ENCODE measurements around the gene ABCD3. TPM values are rescaled to one million over a fixed set of nuclear protein-coding genes. Genes with fewer than 3 reads are reported as not detected.
A peak's percentile ranks its signal among the peaks of the same experiment; 100 is the strongest.
"Not testable (repeated sequence)": the region's sequence is repeated elsewhere in the genome, so short reads cannot be mapped to it uniquely, and the experiment has no call there.

Gene ABCD3
- total RNA-seq, 2 experiments from 2014 or later = 29.2 to 30.8 TPM

DNA sequence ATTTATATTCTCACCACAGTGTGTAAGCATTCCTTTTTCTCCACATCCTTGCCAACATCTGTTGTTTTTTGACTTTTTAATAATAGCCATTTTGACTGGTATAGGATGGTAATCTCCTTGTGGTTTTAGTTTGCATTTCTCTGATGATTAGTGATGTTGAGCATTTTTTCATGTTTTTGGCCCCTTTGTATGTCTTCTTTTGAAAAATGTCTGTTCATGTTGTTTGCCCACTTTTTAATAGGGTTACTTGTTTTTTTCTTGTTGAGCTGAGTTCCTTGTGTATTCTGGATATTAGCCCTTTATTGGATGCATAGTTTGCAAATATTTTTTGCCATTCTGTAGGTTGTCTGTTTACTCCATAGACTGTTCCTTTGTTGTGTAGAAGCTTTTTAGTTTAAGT, 24.9 kb downstream of the ABCD3 start:
- Mint-ChIP-seq H3K4me1 (ENCODE audit: low read depth) (peaks cover 21% of the 10 kb centered on the region), H3K36me3 (ENCODE audit: low read depth) (peaks cover 44% of the 10 kb centered on the region), H3K9me3 (peaks cover 46% of the 10 kb centered on the region)
- DNase-seq; H3K27me3 Mint-ChIP-seq (ENCODE audit: low read depth); H3K4me3 Mint-ChIP-seq; intact Hi-C loops (cut with micrococcal nuclease); H3K27ac Mint-ChIP-seq: not testable (repeated sequence)
- CTCF ChIA-PET = interaction anchor here (1.4 kb wide), 1 partner anchor 21 kb away, joined by 5 read pairs; no protein-coding TSS in a partner anchor

GRCh38 chr1:94444819-94445218, 26.6 kb downstream of the ABCD3 start:
- DNase-seq; H3K27ac Mint-ChIP-seq; CTCF ChIA-PET; H3K4me3 Mint-ChIP-seq; H3K27me3 Mint-ChIP-seq (ENCODE audit: low read depth); intact Hi-C loops (cut with micrococcal nuclease): not testable (repeated sequence)
- Mint-ChIP-seq H3K36me3 (ENCODE audit: low read depth) (peaks cover 58% of the 10 kb centered on the region), H3K9me3 (peaks cover 56% of the 10 kb centered on the region), H3K4me1 (ENCODE audit: low read depth) (peaks cover 12% of the 10 kb centered on the region)

- H3K36me3 Mint-ChIP-seq (ENCODE audit: low read depth) = peaks cover 63% of the 10 kb centered on the region
- H3K27me3 Mint-ChIP-seq (ENCODE audit: low read depth); H3K27ac Mint-ChIP-seq; H3K4me1 Mint-ChIP-seq (ENCODE audit: low read depth); CTCF ChIA-PET; intact Hi-C loops (cut with micrococcal nuclease); H3K4me3 Mint-ChIP-seq; DNase-seq: not testable (repeated sequence)
- peaks cover 62% of the 10 kb centered on the region for H3K9me3 Mint-ChIP-seq
Measured at GRCh38 chr1:94445733-94446132, 27.5 kb downstream of the ABCD3 start.

- H3K4me3 Mint-ChIP-seq; DNase-seq; intact Hi-C loops (cut with micrococcal nuclease); H3K27ac Mint-ChIP-seq; H3K4me1 Mint-ChIP-seq (ENCODE audit: low read depth); H3K27me3 Mint-ChIP-seq (ENCODE audit: low read depth): not testable (repeated sequence)
- Mint-ChIP-seq H3K9me3 (peaks cover 64% of the 10 kb centered on the region), H3K36me3 (ENCODE audit: low read depth) (peaks cover 67% of the 10 kb centered on the region)
- CTCF ChIA-PET = interaction anchor here (0.6 kb wide), 1 partner anchor 353 kb away, joined by 4 read pairs; no protein-coding TSS in a partner anchor
Measured at GRCh38 chr1:94446177-94446576, 28.0 kb downstream of the ABCD3 start.

- H3K4me1 Mint-ChIP-seq (ENCODE audit: low read depth); intact Hi-C loops (cut with micrococcal nuclease); DNase-seq; H3K27ac Mint-ChIP-seq; H3K4me3 Mint-ChIP-seq; H3K27me3 Mint-ChIP-seq (ENCODE audit: low read depth); CTCF ChIA-PET: not testable (repeated sequence)
- Mint-ChIP-seq H3K9me3 (peaks cover 51% of the 10 kb centered on the region), H3K36me3 (ENCODE audit: low read depth) (peaks cover 73% of the 10 kb centered on the region)
Measured at GRCh38 chr1:94448741-94449140, 30.6 kb downstream of the ABCD3 start.

DNA sequence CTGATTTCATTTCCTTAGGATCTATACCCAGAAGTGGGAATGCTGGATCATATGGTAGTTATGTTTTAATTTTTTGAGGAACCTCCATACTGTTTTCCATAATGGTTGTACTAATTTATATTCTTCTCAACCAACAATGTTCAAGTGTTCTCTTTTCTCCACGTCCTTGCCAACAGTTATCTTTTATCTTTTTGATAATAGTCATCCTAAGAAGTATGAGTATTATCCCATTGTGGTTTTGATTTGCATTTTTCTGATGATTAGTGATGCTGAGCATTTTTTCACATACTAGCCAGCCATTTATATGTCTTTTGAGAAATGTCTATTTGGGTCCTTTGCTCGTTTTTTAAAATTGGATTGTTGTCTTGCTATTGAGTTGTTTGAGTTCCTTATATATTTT, 38.5 kb downstream of the ABCD3 start:
- peaks cover 5% of the 10 kb centered on the region for H3K9me3 Mint-ChIP-seq
- no peak overlapping the region for H3K4me3 Mint-ChIP-seq
- peaks cover 7% of the 10 kb centered on the region for H3K4me1 Mint-ChIP-seq (ENCODE audit: low read depth)
- no peak overlapping the region for H3K27ac Mint-ChIP-seq
- peaks cover 26% of the 10 kb centered on the region for H3K36me3 Mint-ChIP-seq (ENCODE audit: low read depth)
- CTCF ChIA-PET = no interaction called here
- no peaks in the 10 kb centered on the region for H3K27me3 Mint-ChIP-seq (ENCODE audit: low read depth)
- DNase-seq = no peak
- intact Hi-C loops (cut with micrococcal nuclease) = no loop called here

DNA sequence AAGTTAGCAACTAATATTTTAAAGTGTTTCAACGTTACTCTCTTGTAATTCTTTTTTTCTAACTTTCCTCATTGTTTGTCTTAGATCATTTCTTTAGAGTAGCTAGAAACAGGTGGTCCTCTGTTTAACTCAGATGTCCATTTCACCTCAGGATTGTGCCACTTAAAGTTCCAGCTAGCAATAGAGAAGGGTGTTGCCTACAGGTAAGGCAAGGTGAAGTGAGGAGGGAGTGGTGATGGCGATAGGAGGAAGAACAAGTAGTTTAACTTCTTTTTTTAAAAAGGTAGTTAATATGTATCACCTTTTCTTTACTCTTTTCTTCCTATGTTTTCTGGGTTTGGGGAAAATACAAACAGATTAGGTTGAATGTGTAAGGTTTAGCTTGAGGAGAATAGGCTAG, 44.4 kb downstream of the ABCD3 start:
- intact Hi-C loops (cut with micrococcal nuclease) = loop anchor here (1.0 to 5.0 kb wide), 4 partner anchors 126 to 417 kb away; partner anchors contain the start of gene ARHGAP29

DNA sequence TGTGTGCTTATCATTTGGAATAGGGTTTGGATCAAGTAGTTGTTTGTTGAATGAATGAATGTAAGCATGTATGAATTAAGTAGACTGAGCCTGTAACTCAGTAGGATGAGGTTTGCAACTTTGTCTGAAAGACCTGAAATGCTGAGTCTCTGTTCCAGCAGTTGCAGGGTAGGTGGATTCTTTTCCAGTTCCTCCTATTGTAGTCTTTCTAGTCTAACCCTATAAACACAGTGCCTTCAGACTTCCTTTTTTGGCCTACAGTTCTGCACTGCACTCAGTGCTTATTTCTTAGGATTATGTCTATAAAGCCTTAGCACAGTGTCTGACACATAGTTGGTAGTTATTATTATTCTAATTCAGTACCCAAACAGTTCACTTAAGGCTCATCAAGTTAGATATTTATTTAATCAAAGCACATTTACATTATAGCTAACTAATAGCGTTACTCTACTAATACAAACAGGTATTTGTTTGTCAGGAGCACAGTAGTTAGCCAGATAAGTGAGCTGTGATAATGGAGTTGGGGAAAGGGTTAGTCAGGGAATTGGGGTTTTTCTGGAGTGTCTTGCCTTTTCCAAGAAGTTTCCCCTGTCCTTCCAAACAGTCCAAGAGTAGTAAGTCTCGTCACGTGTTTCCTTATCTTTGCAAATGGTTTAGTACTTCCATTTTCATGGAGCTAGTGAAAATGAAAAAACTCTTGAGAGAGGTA, 45.0 kb downstream of the ABCD3 start:
- no peak overlapping the region for H3K4me3 Mint-ChIP-seq
- no peaks in the 10 kb centered on the region for H3K27me3 Mint-ChIP-seq (ENCODE audit: low read depth)
- peaks cover 22% of the 10 kb centered on the region for H3K36me3 Mint-ChIP-seq (ENCODE audit: low read depth)
- H3K9me3 Mint-ChIP-seq = no peaks in the 10 kb centered on the region
- no peak overlapping the region for H3K27ac Mint-ChIP-seq
- DNase-seq = no peak
- intact Hi-C loops (cut with micrococcal nuclease) = loop anchor here (1.0 to 5.0 kb wide), 4 partner anchors 127 to 418 kb away; partner anchors contain the start of gene ARHGAP29
- H3K4me1 Mint-ChIP-seq (ENCODE audit: low read depth) = peaks cover 2% of the 10 kb centered on the region
- CTCF ChIA-PET = interaction anchor here (0.6 to 2.0 kb wide), 18 partner anchors 9 to 428 kb away, joined by 3 to 11 read pairs (median 4); no protein-coding TSS in a partner anchor

More for the DNA sequence above, 44.4 kb downstream of the ABCD3 start:
- H3K27me3 Mint-ChIP-seq (ENCODE audit: low read depth) = no peaks in the 10 kb centered on the region
- CTCF ChIA-PET = interaction anchor here (0.6 to 1.8 kb wide), 5 partner anchors 78 to 1184 kb away, joined by 3 to 11 read pairs (median 4); no protein-coding TSS in a partner anchor
- peaks cover 2% of the 10 kb centered on the region for H3K4me1 Mint-ChIP-seq (ENCODE audit: low read depth)
- H3K27ac Mint-ChIP-seq = no peak overlapping the region
- DNase-seq = no peak
- peaks cover 18% of the 10 kb centered on the region for H3K36me3 Mint-ChIP-seq (ENCODE audit: low read depth)
- H3K4me3 Mint-ChIP-seq = no peak overlapping the region
- H3K9me3 Mint-ChIP-seq = no peaks in the 10 kb centered on the region

DNA sequence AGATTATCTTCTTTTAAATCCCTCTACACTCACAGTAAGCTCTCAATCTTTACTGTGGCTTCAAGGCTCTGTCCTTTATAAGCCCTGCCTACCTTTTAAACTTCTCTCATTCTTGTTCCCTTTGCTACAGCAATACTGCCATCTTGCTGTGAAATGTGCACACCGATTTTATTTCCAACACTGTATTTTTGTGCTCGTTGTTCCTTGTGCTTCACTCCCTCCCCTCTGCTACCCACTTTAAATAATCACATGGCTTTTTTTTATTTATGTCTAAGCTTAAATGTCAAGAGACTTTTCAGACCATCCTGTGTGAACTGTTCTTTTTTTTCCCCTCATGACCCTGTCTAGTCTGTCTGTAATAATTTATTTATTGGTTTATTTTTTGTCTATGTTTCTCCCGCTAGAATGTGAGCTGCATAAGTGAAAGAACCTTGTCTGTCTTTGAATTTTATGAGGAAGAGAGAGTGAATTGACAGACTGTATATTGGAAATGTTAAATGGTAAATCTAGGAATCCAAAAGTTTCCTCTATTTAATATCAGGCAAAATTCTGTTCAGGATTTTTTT, 45.7 kb downstream of the ABCD3 start:
- intact Hi-C loops (cut with micrococcal nuclease) = loop anchor here (1.0 to 5.0 kb wide), 4 partner anchors 128 to 419 kb away; partner anchors contain the start of gene ARHGAP29
- no peaks in the 10 kb centered on the region for H3K27me3 Mint-ChIP-seq (ENCODE audit: low read depth)
- H3K4me1 Mint-ChIP-seq (ENCODE audit: low read depth) = peaks cover 2% of the 10 kb centered on the region
- H3K9me3 Mint-ChIP-seq = no peaks in the 10 kb centered on the region
- H3K4me3 Mint-ChIP-seq = no peak overlapping the region
- CTCF ChIA-PET = interaction anchor here (0.6 to 2.0 kb wide), 18 partner anchors 9 to 429 kb away, joined by 3 to 11 read pairs (median 4); no protein-coding TSS in a partner anchor
- peak; percentile 33 for DNase-seq
- H3K27ac Mint-ChIP-seq = peak overlapping the region; percentile 8
- peaks cover 22% of the 10 kb centered on the region for H3K36me3 Mint-ChIP-seq (ENCODE audit: low read depth)

DNA sequence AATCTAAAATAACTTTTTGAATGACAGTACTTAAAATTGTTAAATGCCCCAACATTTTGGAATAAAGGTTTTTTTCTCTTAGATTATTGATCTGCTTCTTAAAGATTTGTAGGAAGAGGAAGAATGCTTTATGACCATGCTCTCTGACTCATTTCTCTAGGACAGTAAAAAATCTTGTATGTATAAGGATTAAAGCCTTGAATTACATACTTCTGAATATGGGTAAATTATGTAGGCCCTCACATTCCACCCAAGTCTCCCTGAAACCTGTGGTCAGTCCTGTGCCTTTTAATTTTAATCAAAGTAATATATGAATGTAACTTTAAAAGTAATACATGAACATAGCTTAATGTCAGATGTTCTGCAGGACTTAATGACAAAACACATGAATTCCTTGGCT, 50.5 kb downstream of the ABCD3 start:
- no peak for DNase-seq
- no peaks in the 10 kb centered on the region for H3K27me3 Mint-ChIP-seq (ENCODE audit: low read depth)
- no peak overlapping the region for H3K4me3 Mint-ChIP-seq
- CTCF ChIA-PET = interaction anchor here (3.6 kb wide), 1 partner anchor 13 kb away, joined by 17 read pairs; no protein-coding TSS in a partner anchor
- intact Hi-C loops (cut with micrococcal nuclease) = no loop called here
- peaks cover 25% of the 10 kb centered on the region for H3K36me3 Mint-ChIP-seq (ENCODE audit: low read depth)
- H3K27ac Mint-ChIP-seq = no peak overlapping the region
- no peaks in the 10 kb centered on the region for H3K4me1 Mint-ChIP-seq (ENCODE audit: low read depth)
- no peaks in the 10 kb centered on the region for H3K9me3 Mint-ChIP-seq

DNA sequence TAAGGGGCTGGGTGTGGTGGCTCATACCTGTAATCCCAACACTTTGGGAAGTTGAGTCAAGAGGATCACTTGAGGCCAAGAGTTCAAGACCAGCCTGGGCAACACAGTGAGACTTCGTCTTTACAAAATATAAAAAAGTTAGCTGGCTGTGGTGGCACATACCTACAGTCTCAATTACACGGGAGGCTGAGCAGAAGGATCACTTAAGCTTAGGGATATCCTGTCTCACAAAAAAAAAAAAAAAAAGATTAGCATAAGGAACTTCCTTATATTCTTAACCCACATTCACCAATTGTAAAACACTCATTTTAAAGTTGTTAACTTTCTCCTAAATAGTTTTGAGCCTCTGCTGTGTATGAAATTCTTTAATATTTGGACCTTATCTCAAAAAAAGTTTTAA, 53.1 kb downstream of the ABCD3 start:
- CTCF ChIA-PET = interaction anchor here (0.7 to 3.6 kb wide), 2 partner anchors 9 to 10 kb away, joined by 3 to 17 read pairs; no protein-coding TSS in a partner anchor
- H3K4me1 Mint-ChIP-seq (ENCODE audit: low read depth) = no peaks in the 10 kb centered on the region
- H3K9me3 Mint-ChIP-seq = no peaks in the 10 kb centered on the region
- H3K27me3 Mint-ChIP-seq (ENCODE audit: low read depth) = no peaks in the 10 kb centered on the region
- H3K36me3 Mint-ChIP-seq (ENCODE audit: low read depth) = peaks cover 22% of the 10 kb centered on the region
- no peak overlapping the region for H3K4me3 Mint-ChIP-seq
- intact Hi-C loops (cut with micrococcal nuclease) = no loop called here
- no peak for DNase-seq
- no peak overlapping the region for H3K27ac Mint-ChIP-seq

DNA sequence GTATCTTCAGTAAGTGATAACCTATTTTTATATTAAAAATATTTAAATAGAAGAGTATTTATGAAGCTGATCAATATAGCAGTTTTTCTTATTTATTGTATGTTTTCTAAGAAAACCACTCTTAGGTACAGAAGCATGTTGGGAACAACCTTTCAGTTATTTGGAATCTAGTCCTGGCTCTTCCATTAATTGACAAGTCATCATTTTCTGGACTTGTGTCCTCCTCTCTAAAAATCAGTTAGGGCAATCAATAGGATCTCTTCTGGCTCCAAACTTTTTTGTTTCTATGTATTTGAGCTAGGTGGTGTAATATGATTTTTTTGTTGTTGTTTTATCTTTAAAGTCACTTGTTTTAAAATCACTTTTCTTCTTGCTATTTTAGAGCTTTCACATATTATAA, 57.0 kb downstream of the ABCD3 start:
- no peak overlapping the region for H3K27ac Mint-ChIP-seq
- no peaks in the 10 kb centered on the region for H3K4me1 Mint-ChIP-seq (ENCODE audit: low read depth)
- CTCF ChIA-PET = interaction anchor here (4.1 kb wide), 1 partner anchor 331 kb away, joined by 12 read pairs; no protein-coding TSS in a partner anchor
- no peak overlapping the region for H3K4me3 Mint-ChIP-seq
- H3K36me3 Mint-ChIP-seq (ENCODE audit: low read depth) = peaks cover 17% of the 10 kb centered on the region
- H3K9me3 Mint-ChIP-seq = no peaks in the 10 kb centered on the region
- H3K27me3 Mint-ChIP-seq (ENCODE audit: low read depth) = no peaks in the 10 kb centered on the region
- no peak for DNase-seq
- intact Hi-C loops (cut with micrococcal nuclease) = no loop called here
